GM18951 (cell line): ENCODE data around the gene CACNA1C.

Source experiments
- POLR2A ChIP-seq: IDR thresholded peaks from 4 replicates; pipeline ENCODE4 v1.6.1; 2011; ENCODE audit warnings: mild to moderate bottlenecking; ENCODE audit not compliant: insufficient read length, insufficient read depth; ENCODE audit errors: extremely low read depth
- in situ Hi-C: fragments of 300-500 bp; cut with MboI; formaldehyde crosslinking; loops from one replicate; pipeline ENCODE4 v1.12.0; 2022; ENCODE audit warnings: low sequenced_read_pairs, mixed read lengths, inconsistent platforms; ENCODE audit not compliant: unreplicated experiment

The CACNA1C gene

DNA sequence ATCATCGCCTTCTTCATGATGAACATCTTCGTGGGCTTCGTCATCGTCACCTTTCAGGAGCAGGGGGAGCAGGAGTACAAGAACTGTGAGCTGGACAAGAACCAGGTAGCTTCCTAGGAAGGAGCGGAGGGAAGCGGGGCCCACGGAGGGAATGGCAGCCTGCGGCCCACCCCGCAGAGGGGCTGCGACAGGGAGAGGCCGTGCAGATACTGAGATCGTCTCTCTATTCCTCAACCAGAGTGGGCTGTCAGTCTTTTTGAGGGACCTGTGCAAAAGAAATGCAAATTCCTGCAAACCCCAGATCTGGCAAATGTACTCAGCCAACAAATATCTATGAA is 555.8 kb downstream of the CACNA1C start:
- TF ChIP-seq POLR2A = no peak
- in situ Hi-C loops = no loop called here

DNA sequence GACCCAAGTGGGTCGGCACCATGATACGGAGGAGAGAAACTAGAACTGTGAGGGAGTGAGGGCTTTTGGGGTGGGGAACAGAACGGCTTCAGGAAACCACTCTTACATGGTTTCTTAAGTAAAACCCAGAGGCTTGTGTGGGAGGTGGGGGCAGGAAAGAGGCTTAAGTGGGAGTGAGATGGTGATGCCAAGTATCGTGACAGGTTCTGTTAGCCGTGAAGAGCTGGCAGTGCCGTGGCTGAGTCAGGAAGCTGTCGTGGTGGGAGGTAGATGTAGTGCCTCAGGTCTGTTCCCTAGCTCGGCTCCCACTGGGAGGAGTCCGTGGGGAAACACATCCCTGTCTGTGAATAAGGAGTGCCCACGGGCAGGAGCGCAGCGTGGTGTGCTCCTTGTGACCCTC is 556.2 kb downstream of the CACNA1C start:
- in situ Hi-C loops = no loop called here
- no peak for TF ChIP-seq POLR2A

DNA sequence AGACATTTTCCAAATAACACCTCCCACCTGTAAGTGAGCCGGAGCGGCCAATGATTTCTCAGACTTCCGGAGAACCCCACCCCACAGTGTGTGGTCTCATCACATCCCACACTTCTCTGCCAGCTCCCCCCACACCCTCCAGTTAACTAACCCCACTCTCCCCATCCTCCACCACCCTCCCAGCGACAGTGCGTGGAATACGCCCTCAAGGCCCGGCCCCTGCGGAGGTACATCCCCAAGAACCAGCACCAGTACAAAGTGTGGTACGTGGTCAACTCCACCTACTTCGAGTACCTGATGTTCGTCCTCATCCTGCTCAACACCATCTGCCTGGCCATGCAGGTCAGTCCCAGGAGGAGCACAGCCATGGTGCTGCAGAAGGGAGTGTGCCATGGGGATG is 557.6 kb downstream of the CACNA1C start:
- TF ChIP-seq POLR2A = no peak
- in situ Hi-C loops = no loop called here

DNA sequence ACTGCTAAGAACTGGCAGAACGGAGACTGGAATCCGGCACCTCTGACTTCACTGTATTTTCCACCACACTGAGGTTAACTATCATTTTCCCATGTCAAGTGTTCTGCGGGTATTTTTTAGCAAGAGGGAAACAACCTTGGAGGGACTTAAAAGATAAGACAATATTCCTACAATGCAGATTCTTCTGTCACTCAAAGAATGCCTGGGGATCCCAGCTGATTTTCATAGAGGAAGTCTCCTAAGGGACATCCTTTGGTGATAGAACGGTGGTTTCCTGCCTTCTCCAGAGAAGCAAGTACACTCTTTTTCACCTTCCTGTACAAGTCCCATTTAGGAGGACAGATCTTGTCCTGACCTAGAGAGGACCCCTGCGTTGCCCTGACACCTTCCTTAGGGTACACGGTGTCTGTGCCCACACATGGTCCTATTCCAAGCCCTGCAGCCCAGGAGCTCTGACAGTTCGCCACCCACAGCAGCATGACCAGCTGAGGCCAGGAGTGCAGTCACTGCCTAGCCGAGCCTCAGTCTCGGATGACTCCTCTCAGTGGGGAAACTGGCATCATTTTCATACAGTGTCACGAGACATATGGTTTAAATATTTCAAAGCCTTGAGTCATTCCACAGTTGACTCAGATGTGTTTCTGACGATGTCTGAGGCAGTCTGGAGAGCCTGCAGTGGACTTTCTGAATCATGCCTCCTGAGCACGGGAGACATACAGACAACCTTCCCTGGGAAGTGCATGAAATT is 560.7 kb downstream of the CACNA1C start:
- in situ Hi-C loops = no loop called here
- no peak for TF ChIP-seq POLR2A

DNA sequence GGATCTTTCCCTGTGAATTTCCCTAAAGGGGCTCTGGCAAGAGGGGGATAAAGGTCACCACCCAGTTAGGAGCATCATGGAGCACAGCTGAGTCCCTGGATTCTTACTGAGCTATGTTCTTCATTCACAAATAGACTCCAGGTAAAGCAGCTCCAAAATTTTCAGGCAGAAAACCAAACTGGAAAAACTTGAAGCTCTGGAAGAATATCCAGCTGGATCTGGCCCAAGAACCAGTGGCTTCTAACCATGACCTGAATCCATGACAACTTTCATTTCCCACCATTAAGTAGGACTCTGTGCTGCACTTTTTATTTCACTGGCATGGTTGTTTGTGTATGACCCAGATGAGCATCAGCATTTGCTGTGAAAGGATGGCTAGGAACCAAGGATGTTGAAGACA is 561.6 kb downstream of the CACNA1C start:
- in situ Hi-C loops = no loop called here
- no peak for TF ChIP-seq POLR2A

DNA sequence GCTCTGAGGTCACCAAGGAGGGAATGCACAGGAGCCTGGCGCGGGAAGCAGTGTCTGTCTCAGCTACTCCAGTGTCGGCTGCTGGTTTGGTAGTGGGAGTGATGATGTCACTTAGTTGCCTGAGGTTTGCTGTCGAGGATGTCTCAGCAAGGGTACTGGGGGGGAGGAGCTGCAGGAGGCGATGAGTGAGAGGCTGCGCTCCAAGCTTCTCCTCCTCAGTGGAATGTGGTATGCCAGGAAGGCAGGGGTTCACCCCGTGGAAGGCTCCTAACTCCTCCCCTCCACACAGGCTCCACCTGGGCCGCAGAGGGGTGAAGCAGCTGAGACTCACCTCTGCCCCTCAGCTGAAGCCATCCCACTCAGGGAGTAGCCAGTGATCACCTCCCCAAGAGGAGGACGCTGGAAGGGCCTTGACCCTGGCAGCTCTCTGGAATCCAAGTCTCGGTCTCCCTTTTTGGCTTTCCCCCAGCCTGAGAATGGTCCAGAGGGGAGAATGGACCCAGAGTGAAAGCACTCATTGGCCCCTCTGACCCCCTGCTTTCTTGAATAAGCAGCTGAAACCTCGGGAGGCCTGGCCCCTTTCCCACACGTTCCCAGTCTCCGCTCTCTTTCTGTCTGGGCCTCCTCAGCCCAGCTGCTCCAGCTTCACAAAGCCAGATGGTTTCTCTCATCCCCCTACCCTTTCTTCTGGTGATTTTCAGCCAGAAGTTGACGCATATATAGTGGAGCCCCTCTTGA is 563.0 kb downstream of the CACNA1C start:
- no peak for TF ChIP-seq POLR2A
- in situ Hi-C loops = no loop called here

DNA sequence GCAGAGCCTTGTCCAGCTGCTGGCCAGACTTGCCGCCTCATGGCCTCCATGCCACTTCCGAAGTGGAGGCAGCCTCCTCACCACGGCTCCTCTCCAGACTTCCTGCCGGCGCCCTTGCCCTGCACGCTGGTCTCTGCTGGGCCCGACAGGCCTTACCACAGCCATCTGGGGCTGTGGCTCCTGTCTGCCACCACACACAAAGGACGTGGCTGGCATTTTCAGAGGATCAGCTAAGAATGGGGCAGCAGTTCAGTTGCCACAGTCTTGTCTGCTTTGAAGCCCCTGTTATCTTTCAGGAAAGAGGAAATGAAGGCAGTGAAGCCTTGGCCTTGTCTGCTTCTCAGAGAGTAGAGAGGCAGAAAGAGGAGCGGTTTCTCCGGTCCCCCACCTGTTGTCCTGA is 564.0 kb downstream of the CACNA1C start:
- no peak for TF ChIP-seq POLR2A

DNA sequence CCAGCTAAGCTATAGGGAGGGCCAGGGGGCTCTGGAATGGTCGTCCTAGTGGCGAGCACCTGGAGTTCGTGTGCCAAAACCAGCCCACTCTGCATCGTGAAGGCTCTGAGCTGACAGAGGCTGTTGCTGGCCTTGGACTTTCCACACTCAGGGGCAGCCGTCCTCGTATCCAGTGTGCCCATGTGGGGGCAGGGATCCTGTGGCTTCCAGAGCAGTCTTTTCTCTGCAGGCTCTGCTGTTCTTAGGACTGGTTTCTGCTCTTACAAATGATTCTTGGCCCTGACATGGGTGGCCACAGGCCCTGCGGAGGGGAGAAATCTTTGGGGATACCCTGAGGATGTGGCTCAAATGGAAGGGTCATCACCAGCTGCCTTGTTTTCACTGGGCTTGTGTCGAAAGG is 564.6 kb downstream of the CACNA1C start:
- TF ChIP-seq POLR2A = no peak
- in situ Hi-C loops = no loop called here

More for the DNA sequence above, 564.0 kb downstream of the CACNA1C start:
- in situ Hi-C loops = no loop called here

DNA sequence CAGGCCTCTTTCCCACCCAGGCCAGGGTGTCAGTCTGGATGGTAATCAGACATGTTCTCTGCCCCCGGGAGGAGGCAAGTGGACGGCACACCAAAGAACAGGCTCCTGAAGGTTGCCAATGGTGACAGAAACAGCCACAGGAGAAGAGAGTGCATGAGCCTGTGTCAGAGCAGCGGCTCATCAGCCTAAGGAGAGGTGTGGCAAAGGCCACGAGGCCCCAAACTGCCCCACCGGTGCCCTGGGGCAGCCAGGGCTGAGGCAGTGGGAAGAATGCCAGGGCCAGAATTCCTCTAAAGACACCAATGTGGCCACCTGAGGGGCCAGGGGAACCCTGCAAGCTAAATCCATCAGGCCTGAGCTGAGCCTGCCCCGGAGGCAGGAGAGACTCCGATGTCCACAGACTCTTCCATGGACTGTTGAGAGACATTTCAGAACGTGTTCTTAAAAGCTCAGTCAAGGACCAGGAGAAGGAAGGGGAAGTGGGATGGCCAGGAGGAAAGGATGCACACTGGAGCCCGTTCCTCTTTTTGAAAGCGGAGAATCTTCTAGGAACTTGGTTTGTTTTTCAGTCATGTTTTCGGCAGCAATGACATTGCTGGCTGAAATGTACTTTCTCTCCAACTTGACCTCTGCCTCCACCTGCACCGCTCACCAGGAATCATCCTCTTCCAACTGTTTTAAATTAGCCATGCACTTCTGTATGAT is 565.7 kb downstream of the CACNA1C start:
- in situ Hi-C loops = no loop called here

DNA sequence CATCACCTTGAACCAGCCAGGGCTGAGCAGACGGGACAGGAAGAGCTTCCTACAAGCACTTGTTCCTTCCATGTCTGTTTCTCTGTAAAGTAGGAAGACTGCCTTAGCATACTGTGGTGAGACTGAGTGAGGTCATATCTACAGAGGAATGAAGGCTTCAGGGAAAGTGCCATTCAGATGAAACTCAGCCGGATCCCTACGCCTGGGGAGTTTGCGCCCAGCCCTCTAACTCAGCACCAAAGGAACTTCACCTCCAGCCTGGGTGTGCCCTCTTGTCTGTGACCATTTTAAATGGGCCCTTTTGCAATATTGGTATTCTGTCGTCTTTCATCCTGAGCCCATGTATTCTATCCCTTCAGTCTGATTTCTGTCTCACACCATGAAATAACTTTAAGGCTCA is 566.3 kb downstream of the CACNA1C start:
- no peak for TF ChIP-seq POLR2A
- in situ Hi-C loops = no loop called here

More for the DNA sequence above, 565.7 kb downstream of the CACNA1C start:
- no peak for TF ChIP-seq POLR2A

DNA sequence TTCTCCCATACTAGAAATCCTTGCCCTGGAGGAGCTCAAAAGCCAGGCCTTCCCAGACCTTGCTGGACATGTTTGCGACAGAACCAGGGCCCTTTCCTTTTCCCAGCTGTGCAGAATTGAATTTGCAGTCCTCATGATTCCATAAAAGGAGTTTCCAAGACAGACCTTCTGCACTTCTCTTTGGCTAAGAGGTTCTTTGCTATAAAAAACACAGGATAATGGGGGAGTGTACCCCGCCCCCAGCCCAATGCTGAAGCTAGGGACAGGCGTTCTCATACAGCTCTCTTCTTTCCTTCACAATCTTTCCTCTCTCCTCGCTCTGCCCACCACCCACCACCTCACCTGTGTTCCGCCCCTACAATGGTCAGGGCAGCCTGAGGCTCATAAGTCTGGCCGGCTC is 569.7 kb downstream of the CACNA1C start:
- TF ChIP-seq POLR2A = no peak
- in situ Hi-C loops = no loop called here

DNA sequence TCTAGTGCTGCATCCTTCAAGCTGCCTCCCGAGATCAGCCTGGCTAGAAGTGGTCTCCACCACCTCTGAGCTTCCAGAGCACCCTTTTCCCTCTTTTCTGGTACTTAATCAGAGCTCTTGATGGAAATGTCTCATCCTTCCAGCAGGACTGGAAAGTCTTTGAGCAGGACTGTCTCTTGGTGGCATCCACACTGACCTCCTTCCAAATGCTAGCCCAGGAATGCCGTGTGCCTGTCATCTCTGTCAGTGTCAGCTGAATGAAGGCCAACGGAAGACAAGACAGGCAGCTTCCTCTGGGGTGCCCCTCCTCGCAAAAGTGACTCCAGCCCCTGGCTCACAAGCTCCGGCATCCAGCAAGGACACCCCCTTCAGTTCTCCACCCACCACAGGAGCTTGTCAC is 570.7 kb downstream of the CACNA1C start:
- no peak for TF ChIP-seq POLR2A
- in situ Hi-C loops = no loop called here

DNA sequence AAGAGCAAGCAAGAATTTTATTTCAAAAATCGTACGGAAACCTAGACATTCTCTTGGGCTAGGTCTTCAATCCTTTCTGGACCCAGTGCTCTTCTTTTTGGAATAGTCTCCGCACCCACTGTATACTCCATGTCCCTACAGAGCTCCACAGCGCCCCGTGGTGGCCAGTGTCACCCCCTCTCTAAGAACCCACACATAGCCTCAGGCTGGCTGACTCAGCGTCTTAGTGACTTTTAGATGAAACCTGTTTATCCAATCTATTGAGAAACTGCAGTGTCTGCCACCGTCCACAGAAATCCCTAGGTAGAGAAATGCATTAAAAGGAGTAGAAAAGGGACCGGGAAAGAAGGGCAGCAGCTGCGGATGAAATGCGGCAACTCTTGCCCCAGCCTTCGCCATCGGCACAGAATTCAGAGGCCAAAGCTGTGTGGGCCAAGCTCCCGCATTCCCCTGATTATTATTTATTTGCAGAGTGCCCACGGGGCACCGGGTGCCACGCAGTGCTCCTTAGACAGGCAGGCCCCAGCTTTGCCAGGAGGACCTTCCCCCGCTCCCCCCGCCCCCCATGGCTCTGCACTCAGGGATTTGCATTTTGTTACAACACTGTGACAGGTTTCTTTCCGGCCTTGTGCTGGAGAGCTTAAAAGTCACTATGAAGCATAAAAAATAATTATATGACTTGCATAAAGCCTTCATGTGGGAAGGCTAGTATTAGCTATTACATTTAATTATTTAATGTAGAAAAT is 571.9 kb downstream of the CACNA1C start:
- no peak for TF ChIP-seq POLR2A
- in situ Hi-C loops = no loop called here
